ENCODE measurements around the gene CD84. TPM values are rescaled to one million over a fixed set of nuclear protein-coding genes. Genes with fewer than 3 reads are reported as not detected.
A peak's percentile ranks its signal among the peaks of the same experiment; 100 is the strongest.

CD84 gene
- polyA plus RNA-seq, 3 donors: 14.5 to 33.5 (median 31.8) TPM

DNA sequence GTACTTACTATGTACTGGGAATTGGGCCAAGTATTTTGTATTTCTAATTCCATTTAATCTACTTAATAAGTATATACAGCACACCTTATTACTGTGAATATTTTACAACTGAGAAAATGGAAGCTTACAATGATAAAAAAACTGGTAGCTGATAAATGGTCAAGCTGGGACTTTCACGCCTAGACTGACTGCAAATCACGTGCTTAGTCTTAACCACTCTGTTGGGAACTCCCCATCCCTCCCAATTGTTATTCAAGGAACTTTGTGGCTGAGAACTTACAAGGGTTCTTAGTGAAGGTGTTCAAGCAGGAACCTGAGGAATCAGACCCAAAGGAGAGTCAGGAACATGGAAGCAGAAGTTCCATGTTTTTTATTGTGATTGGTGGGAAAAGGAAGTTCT, 26.9 kb downstream of the CD84 start:
- H3K27ac Mint-ChIP-seq: peak overlapping the region in 1 of 7 donors; percentile 6
- WGBS (ENCODE audit: insufficient coverage): no CpG with 5 or more reads among the region's 2 CpGs

GRCh38 chr1:160550572-160551034, 28.7 kb downstream of the CD84 start:
- H3K27ac ChIP-seq (ENCODE audit: low read depth in 1 of 2, low read length in 2 of 2): peak overlapping the region in 1 of 2 donors; percentile 40

More for the DNA sequence above, 26.9 kb downstream of the CD84 start:
- Histone ChIP-seq H3K27ac (ENCODE audit: low read depth in 1 of 2, low read length in 2 of 2) (no peak overlapping the region), H3K9me3 (replicated peaks in 1 of 2; ENCODE audit: control insufficient read depth in 1 of 2, insufficient read depth in 1 of 2, low read length in 2 of 2) (no peaks in the 10 kb centered on the region), H3K9ac (ENCODE audit: insufficient read depth, low read length, poor library complexity, severe bottlenecking) (no peak overlapping the region), H4K20me1 (ENCODE audit: insufficient read depth, low read length) (no peaks in the 10 kb centered on the region), H3K27me3 (ENCODE audit: control insufficient read depth in 2 of 2, insufficient read depth in 2 of 2, low read length in 2 of 2) (no peaks in the 10 kb centered on the region), H3K4me2 (replicated peaks; ENCODE audit: extremely low read depth, low read length, poor library complexity, severe bottlenecking) (no peak overlapping the region), H3K79me2 (ENCODE audit: insufficient read depth, low read length) (peaks cover 42% of the 10 kb centered on the region), H3K4me3 (replicated peaks in 1 of 3; ENCODE audit: low read depth in 2 of 3, low read length in 3 of 3) (no peak overlapping the region), H3K4me1 (ENCODE audit: control insufficient read depth in 1 of 2, insufficient read depth in 2 of 2, low read length in 2 of 2) (peaks cover 23 to 24% of the 10 kb centered on the region in 2 donors), H3K36me3 (replicated peaks in 1 of 2; ENCODE audit: control insufficient read depth in 1 of 2, insufficient read depth in 2 of 2, low read length in 2 of 2) (peaks cover 37 to 61% of the 10 kb centered on the region in 2 donors), H2AFZ (ENCODE audit: insufficient read depth, low read depth, low read length, poor library complexity, severe bottlenecking) (no peak overlapping the region)
- no peaks in the 10 kb centered on the region for H3K27me3 Mint-ChIP-seq (ENCODE audit: low read depth in 3 of 3)
- DNase-seq: no peak
- no peaks in the 10 kb centered on the region for H3K9me3 Mint-ChIP-seq
- H3K4me3 Mint-ChIP-seq: no peak overlapping the region
- H3K36me3 Mint-ChIP-seq: peaks cover 50 to 59% of the 10 kb centered on the region in 2 donors
- intact Hi-C loops (cut with micrococcal nuclease): no loop called here
- peaks cover 24% of the 10 kb centered on the region for H3K4me1 Mint-ChIP-seq
- TF ChIP-seq, protein P1, sequence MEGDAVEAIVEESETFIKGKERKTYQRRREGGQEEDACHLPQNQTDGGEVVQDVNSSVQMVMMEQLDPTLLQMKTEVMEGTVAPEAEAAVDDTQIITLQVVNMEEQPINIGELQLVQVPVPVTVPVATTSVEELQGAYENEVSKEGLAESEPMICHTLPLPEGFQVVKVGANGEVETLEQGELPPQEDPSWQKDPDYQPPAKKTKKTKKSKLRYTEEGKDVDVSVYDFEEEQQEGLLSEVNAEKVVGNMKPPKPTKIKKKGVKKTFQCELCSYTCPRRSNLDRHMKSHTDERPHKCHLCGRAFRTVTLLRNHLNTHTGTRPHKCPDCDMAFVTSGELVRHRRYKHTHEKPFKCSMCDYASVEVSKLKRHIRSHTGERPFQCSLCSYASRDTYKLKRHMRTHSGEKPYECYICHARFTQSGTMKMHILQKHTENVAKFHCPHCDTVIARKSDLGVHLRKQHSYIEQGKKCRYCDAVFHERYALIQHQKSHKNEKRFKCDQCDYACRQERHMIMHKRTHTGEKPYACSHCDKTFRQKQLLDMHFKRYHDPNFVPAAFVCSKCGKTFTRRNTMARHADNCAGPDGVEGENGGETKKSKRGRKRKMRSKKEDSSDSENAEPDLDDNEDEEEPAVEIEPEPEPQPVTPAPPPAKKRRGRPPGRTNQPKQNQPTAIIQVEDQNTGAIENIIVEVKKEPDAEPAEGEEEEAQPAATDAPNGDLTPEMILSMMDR (IDR thresholded peaks at IDR 0.05): no peak

More at GRCh38 chr1:160550572-160551034, 28.7 kb downstream of the CD84 start:
- Histone ChIP-seq H3K4me2 (replicated peaks; ENCODE audit: extremely low read depth, low read length, poor library complexity, severe bottlenecking) (no peak overlapping the region), H3K4me3 (replicated peaks in 1 of 3; ENCODE audit: low read depth in 2 of 3, low read length in 3 of 3) (no peak overlapping the region), H3K27me3 (ENCODE audit: control insufficient read depth in 2 of 2, insufficient read depth in 2 of 2, low read length in 2 of 2) (no peaks in the 10 kb centered on the region), H4K20me1 (ENCODE audit: insufficient read depth, low read length) (no peaks in the 10 kb centered on the region), H3K36me3 (replicated peaks in 1 of 2; ENCODE audit: control insufficient read depth in 1 of 2, insufficient read depth in 2 of 2, low read length in 2 of 2) (peaks cover 37 to 50% of the 10 kb centered on the region in 2 donors), H3K4me1 (ENCODE audit: control insufficient read depth in 1 of 2, insufficient read depth in 2 of 2, low read length in 2 of 2) (peaks cover 42% of the 10 kb centered on the region in 2 donors), H3K9me3 (replicated peaks in 1 of 2; ENCODE audit: control insufficient read depth in 1 of 2, insufficient read depth in 1 of 2, low read length in 2 of 2) (no peaks in the 10 kb centered on the region), H3K79me2 (ENCODE audit: insufficient read depth, low read length) (peaks cover 24% of the 10 kb centered on the region), H3K9ac (ENCODE audit: insufficient read depth, low read length, poor library complexity, severe bottlenecking) (no peak overlapping the region), H2AFZ (ENCODE audit: insufficient read depth, low read depth, low read length, poor library complexity, severe bottlenecking) (no peak overlapping the region)
- H3K27ac Mint-ChIP-seq: peak overlapping the region in 4 of 7 donors; percentile 6 to 53 (median 50)
- TF ChIP-seq, protein P1 (IDR thresholded peaks at IDR 0.05): peak; percentile 57
- no peak overlapping the region for H3K4me3 Mint-ChIP-seq
- no peaks in the 10 kb centered on the region for H3K9me3 Mint-ChIP-seq
- intact Hi-C loops (cut with micrococcal nuclease): no loop called here
- WGBS (ENCODE audit: insufficient coverage): 93% methylated on average over 6 of the region's 6 CpGs
- H3K4me1 Mint-ChIP-seq: peaks cover 42% of the 10 kb centered on the region
- H3K27me3 Mint-ChIP-seq (ENCODE audit: low read depth in 3 of 3): no peaks in the 10 kb centered on the region
- H3K36me3 Mint-ChIP-seq: peaks cover 50 to 60% of the 10 kb centered on the region in 2 donors
- peak in 2 of 3 donors; percentile 24 to 34 for DNase-seq

All from CD14-positive monocyte (primary cell).